ENCODE data around the gene TJAP1. TPM values are rescaled to one million over a fixed set of nuclear protein-coding genes. Genes with fewer than 3 reads are reported as not detected.

Gene TJAP1
- total and polyA plus RNA-seq, 3 donors from 2014 or later, result 35.4 to 59.1 (median 55.9) TPM

DNA sequence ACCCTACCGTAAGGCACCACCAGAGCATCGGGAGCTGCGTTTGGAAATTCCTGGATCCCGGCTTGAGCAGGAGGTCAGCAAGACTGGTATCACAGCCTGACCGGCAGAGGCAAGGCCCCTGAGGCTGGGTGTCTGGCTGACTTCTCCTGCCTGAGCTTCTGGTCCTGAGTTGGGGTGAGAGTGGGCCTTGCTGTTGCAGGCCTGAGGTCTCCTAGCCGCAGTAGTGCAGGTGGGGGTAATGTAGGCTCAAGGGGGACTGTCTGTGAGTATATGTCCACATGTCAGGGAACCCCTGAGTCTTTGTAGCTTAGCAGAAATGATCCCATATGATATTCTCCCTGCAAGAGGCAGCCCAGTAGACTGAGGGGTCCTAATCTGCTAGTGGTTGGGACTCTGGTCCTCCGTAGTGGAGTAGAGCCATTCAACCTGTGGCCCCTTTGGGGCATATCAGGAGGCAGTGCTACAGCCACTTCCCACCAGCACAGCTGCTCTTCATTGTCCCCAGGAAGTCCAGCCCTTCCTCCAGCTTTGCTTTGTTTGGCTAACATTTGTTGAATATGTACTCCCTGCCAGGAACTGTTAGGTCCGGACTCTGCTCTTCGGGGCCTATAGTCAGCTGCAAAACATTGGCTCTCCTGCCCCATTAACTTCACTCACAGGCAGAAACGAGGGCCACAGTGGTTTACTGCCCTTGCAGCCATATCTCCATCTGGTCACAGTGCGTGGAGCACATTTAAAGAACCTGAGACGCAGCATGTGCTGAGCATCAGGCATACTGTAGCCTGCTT is 21.9 kb downstream of the TJAP1 start:
- DNase-seq, result no peak
- 64 to 69% methylated on average over 11 to 12 of the region's 12 CpGs for WGBS, 2 donors
- intact Hi-C loops (cut with DNase I; ENCODE audit: low total_unique reads), result no loop called here
- H3K27ac ChIP-seq, result peak overlapping the region in 1 of 2 donors; percentile 3
- TF ChIP-seq POLR2A (IDR thresholded peaks at IDR 0.05), result no peak
- TF ChIP-seq, protein P1, sequence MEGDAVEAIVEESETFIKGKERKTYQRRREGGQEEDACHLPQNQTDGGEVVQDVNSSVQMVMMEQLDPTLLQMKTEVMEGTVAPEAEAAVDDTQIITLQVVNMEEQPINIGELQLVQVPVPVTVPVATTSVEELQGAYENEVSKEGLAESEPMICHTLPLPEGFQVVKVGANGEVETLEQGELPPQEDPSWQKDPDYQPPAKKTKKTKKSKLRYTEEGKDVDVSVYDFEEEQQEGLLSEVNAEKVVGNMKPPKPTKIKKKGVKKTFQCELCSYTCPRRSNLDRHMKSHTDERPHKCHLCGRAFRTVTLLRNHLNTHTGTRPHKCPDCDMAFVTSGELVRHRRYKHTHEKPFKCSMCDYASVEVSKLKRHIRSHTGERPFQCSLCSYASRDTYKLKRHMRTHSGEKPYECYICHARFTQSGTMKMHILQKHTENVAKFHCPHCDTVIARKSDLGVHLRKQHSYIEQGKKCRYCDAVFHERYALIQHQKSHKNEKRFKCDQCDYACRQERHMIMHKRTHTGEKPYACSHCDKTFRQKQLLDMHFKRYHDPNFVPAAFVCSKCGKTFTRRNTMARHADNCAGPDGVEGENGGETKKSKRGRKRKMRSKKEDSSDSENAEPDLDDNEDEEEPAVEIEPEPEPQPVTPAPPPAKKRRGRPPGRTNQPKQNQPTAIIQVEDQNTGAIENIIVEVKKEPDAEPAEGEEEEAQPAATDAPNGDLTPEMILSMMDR (IDR thresholded peaks at IDR 0.05), result no peak
- H3K27me3 ChIP-seq, result no peaks in the 10 kb centered on the region
- H3K4me1 ChIP-seq, result peaks cover 26% of the 10 kb centered on the region
- H3K9me3 ChIP-seq, result no peaks in the 10 kb centered on the region
- H3K36me3 ChIP-seq (ENCODE audit: low read depth, missing control alignments), result no peaks in the 10 kb centered on the region
- H3K4me3 ChIP-seq, result no peak overlapping the region

DNA sequence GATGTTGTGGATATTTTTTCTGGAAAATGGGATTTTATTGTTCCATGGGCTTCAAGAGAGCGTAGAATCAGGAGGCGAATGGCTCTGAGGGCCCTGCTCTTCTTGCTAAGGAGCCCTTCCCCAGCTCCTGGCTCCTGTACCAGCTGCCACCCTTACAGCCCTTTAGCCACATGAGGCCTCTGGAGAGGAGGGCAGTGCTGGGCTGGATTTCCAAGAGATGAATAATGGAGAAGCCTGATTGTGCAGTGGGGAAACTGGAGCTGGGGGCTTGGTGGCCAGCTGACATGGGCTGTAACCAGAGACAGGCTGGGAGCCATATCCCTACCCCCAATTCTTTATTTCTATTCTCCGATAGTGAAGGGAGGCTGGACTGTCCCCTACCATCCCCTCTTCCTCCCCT is 23.6 kb downstream of the TJAP1 start:
- WGBS, 2 donors, result 94 to 95% methylated on average over 3 of the region's 3 CpGs

DNA sequence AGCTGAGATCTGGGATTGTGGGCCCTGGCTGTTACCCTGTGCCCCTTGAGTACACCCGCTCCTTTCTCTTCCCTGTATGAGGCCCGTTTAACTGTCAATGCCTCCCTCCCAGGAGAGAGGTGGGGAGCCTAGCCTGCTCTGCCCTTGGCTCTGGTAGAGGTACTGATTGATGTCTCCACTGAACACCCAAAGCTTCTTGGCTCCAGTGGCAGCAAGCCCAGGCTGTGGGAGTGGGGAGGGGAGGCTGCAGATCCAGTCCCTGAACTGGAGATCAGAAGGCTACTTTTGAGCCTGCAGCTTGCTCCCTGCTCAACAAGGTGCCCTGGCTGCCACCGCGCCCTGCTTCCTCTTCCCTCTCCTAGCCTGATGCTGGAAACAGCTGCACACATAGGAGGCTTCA is 25.3 kb downstream of the TJAP1 start:
- Histone ChIP-seq H3K9me3 (no peaks in the 10 kb centered on the region), H3K27ac (no peak overlapping the region), H3K27me3 (no peaks in the 10 kb centered on the region), H3K36me3 (ENCODE audit: low read depth, missing control alignments) (no peaks in the 10 kb centered on the region), H3K4me3 (no peak overlapping the region), H3K4me1 (peaks cover 16% of the 10 kb centered on the region)
- intact Hi-C loops (cut with DNase I; ENCODE audit: low total_unique reads), result loop anchor here (10.0 kb wide), 1 partner anchor 48 kb away; the partner anchor contains the start of gene DLK2
- WGBS, 2 donors, result 94 to 95% methylated on average over 4 of the region's 4 CpGs
- TF ChIP-seq, protein P1 (IDR thresholded peaks at IDR 0.05), result no peak
- TF ChIP-seq POLR2A (IDR thresholded peaks at IDR 0.05), result no peak
- no peak for DNase-seq

More for the DNA sequence above, 23.6 kb downstream of the TJAP1 start:
- no peaks in the 10 kb centered on the region for H3K9me3 ChIP-seq
- H3K27ac ChIP-seq, result no peak overlapping the region
- no peaks in the 10 kb centered on the region for H3K27me3 ChIP-seq
- no peaks in the 10 kb centered on the region for H3K36me3 ChIP-seq (ENCODE audit: low read depth, missing control alignments)
- intact Hi-C loops (cut with DNase I; ENCODE audit: low total_unique reads), result loop anchor here (10.0 kb wide), 1 partner anchor 46 kb away; the partner anchor contains the start of gene DLK2
- H3K4me3 ChIP-seq, result no peak overlapping the region
- no peak for DNase-seq
- peaks cover 23% of the 10 kb centered on the region for H3K4me1 ChIP-seq
- TF ChIP-seq, protein P1 (IDR thresholded peaks at IDR 0.05), result no peak
- no peak for TF ChIP-seq POLR2A (IDR thresholded peaks at IDR 0.05)

DNA sequence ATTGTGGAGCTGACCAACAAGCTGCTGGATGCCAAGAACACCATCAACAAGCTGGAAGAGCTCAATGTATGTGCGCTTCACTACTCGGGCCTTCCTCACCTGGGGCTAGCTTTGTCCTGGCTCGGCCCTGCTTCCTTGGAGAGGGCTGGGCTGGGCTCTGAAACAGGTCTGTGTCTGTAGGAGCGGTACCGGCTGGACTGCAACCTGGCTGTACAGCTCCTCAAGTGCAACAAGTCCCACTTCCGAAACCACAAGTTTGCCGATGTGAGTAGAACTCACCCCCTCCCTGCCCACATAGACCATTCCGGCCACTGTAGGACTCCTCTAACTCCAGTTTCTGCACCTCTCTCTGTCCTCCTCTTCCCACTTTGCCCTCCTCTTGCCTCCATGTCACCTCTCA is 26.1 kb downstream of the TJAP1 start:
- Histone ChIP-seq H3K27ac (no peak overlapping the region), H3K9me3 (no peaks in the 10 kb centered on the region), H3K36me3 (ENCODE audit: low read depth, missing control alignments) (no peaks in the 10 kb centered on the region), H3K27me3 (no peaks in the 10 kb centered on the region), H3K4me1 (peaks cover 16% of the 10 kb centered on the region), H3K4me3 (no peak overlapping the region)
- intact Hi-C loops (cut with DNase I; ENCODE audit: low total_unique reads), result loop anchor here (10.0 kb wide), 1 partner anchor 49 kb away; the partner anchor contains the start of gene DLK2
- DNase-seq, result no peak
- TF ChIP-seq, protein P1 (IDR thresholded peaks at IDR 0.05), result no peak
- TF ChIP-seq POLR2A (IDR thresholded peaks at IDR 0.05), result no peak
- 94 to 96% methylated on average over 5 to 8 of the region's 8 CpGs for WGBS, 2 donors

Measured in testis (tissue), 3 donors.